SW480 (cell line): ENCODE measurements around the gene MAPRE2.
A peak's percentile ranks its signal among the peaks of the same experiment; 100 is the strongest.

ENCODE experiments used
- DNase-seq: peaks from one replicate; pipeline ENCODE4 v3.0.0-alpha.2; 2016; ENCODE audit warnings: low spot score

Gene MAPRE2

DNA sequence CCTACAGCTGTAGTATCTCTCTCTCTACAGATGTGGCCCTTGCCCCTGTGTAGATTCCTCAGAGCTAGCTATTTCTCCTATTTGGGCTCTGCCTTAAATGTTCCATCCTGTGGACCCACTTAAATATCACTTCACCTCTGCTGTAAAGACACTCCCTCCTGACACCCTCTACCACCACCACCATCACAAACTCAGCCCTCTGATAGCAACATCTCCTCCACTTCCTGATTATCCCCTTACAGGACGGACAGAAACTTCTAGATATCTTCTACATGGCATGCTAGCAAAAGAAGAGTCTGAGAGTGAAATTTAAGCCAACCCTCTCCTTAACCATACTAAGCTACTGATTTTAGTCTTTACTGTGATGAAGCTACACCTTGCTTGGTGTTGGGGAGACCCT is 3.2 kb upstream of the MAPRE2 start:
- no peak for DNase-seq

DNA sequence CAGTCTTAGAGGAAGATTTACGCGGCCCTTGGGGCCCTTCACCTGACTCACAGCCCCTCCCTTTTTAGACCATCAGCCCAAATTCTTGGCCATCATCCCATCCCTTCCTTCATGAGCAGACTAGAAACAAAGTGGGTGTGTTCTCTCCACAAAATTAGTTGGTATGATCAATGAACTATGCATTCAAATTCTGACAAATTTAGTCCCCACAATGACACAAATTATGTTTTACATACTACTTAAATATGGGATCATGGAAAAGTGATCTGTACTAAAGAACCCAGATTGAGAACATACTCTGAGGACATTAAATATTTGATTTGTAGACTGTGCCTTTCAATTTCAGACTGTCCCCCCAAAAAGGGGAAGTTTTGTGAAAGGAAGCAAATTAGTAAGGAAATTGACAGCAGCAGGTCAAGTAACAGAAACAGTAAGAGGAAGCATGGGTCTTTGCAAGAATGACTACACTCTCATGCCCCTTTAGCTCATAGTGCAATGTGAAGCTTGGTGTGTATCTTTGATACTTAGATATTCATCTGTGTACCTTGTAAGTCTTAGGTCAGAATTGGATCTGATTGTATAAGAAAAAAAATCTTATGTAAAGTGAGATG is 2.2 kb upstream of the MAPRE2 start:
- no peak for DNase-seq

GRCh38 chr18:35040638-35040987 is 600 bp upstream of the MAPRE2 start:
- no peak for DNase-seq

DNA sequence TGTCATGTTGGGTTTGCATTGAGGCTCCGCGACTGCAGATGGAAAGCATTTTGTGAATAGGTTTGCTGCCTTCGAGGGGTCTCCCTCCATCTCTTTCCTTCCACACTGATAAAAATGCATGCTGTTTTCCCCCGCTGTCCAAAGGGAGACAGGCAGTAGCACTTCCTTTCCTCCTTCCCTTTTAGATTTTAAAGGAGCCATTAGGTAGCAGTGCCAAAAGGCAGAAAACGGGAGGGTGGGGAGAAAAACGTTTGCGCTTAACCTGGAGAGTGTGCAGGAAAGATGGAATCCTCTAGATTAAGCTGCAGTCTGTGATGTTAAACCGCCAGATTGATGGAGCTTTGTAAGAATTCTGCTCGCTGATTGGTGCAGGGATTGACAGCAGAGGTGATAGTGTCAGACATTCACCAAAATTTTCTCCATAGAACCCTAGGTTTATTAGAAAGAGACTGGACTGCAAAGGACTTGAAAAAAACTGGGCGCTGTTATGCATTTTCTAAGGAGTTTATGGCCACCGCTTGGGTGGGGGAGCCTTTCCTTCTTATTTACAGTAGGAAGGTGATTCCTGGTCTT is 688 bp downstream of the MAPRE2 start:
- peak; percentile 17 for DNase-seq

- peak; percentile 1 for DNase-seq
These were observed 1.3 kb downstream of the MAPRE2 start for GRCh38 chr18:35042389-35043071.

DNA sequence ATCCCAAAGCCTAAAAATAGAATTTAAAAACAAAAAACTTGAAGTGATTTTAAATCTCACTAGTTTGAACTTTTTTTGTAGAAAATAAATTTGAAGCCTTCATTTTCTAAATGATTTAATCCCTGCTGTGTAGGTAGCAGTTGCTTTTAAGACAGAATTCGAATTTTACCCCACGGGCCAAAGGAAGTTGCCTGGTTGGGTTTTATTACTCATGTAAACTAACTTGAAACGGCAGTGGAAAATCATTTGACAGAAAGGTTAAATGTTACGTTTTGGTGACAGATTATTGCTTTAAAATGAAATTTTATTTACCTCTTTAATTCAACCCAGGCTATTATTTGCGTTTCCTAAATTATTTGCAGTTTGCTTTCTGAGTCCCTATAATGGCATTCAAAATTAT is 2.0 kb downstream of the MAPRE2 start:
- no peak for DNase-seq

GRCh38 chr18:35045121-35045520 is 3.9 kb downstream of the MAPRE2 start:
- no peak for DNase-seq

GRCh38 chr18:35045806-35046205 is 4.6 kb downstream of the MAPRE2 start:
- no peak for DNase-seq

DNA sequence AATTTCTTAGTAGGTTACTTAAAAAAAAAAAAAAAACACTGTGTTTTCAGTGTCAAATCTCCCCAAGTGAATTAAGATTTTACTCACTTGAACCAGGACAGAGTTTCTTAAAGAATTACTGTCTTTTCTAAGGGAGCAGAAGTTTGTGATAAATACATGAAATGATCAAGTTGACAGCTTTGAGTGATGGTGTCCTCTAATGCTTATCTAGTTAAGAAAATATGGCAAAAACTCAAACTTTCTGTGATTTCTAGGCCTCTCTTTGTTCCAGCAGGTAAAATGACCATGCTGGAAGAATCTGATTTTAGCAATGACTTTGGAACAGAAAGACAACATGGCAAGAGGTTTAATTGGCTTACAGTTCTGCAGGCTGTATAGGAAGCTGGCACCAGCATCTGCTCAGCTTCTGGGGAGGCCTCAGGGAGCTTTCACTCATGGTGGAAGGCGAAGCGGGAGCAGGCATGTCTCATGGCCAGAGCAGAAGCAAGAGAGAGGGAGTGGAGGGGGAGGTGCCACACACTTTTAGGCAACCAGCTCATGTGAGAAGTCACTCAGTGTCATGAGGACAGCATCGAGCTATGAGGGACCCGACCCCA is 6.6 kb downstream of the MAPRE2 start:
- no peak for DNase-seq

DNA sequence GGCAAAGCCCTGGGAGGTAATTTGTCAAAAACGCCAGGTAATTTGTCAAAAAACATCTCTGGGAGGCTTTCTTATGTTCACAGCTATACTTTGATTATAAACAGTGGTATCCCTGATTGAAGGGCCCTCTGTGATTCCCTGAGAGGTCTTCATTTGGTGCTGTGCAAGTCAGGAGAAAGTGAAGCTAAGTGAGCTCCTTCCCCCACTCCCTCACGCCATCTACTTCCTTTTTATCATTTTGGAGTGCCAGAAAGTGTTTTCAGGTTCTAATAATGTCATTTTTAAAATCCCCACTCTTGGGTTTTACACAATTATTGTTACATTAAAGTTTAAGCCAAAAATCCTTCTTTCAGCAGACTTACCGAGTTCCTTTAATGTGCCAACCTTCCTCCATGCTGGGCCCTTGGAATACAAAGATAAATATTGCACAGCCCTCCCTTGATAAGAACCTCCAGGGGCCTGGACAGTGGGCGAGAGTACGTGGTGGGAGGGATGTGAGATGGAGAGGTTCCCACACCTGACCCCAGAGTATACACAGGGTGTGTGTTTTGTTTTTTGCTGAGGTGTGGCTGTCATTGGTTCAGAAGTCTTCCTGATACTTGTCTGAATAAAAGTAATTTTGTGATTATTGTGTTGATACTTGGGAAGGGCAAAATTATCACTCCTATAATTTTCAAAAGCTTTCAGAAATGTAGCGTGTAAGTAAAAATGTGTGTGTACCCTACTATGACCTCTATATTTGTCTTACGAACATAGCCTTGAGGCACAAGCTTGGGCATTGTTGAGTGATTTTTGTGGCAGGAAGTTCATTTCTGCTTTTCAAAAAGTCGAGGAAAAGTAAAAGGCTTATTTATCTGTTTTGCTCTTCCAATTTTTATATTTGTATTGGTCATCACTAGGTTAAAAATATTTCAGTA is 8.2 kb downstream of the MAPRE2 start:
- no peak for DNase-seq

GRCh38 chr18:35050028-35050546 is 8.9 kb downstream of the MAPRE2 start:
- no peak for DNase-seq

GRCh38 chr18:35050705-35051195 is 9.5 kb downstream of the MAPRE2 start:
- no peak for DNase-seq

DNA sequence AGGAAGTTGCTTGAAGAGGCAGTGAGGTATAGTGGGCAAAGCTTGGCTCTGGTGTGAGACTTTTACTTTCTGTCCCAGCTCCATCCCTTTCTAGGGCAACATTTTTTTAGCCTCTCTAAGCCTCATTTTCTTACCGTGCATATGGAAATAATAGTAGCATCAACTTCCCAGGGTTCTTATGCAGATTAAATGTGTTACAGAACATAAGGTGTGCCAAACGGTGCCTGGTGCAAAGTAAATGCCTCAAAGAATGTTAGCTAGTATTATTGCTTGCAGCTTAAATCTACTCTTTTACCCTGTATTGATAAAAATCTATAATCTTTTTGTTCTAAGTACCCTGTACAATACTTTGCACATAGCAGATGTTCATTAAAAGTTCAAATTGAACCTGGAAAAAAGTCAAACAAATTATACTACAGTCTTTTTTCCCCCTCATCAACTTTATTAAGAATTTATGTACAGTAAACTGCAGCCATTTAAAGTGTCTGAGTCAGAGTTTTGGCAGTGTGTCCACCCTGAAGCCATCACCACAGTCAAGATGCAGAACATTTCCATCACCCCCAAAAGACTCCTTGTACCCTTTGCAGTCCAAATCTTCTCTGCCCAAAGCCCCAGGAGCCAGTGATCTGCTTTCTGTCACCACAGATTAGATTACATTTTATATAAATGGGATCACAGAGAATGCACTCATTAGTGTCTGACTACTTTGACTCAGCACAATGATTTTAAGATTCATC is 10.6 kb downstream of the MAPRE2 start:
- DNase-seq = no peak

DNA sequence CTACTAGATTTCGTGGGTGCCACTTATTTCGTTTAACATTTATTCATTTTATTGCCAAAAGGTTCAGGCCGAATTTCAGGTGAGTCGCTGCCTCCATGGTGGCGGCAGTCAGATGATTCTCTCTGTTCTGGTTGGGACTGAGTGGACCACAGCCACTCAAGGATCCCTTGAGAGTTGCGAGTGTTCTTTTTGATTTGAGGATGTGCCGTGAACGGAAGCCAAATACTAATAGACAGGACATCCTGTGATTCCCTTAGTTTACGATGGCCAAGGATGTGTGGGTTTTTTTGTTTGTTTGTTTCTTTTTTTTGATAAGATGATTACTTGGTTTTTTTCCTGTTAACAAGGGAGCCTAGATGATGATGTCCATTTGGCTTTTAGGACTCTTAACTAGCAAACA is 13.2 kb downstream of the MAPRE2 start:
- no peak for DNase-seq

DNA sequence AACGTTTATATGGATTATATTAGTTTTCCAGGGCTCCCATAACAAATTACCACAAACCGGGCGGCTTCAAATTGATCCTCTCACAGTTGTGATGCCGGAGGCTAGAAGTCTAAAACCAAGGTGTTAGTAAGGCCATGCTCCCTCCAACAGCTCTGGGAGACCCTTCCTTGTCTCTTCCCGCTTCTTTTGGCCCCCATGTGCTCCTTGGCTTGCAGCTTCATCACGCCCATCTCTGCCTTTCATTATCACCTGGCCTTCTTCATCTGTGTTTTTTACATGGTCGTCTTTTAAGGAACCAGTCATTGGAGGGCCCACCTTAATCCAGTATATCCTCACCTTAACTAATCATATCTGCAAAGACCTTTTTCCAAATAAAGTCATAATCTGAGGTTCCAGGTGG is 13.9 kb downstream of the MAPRE2 start:
- DNase-seq = no peak

- no peak for DNase-seq
These were observed 14.5 kb downstream of the MAPRE2 start for GRCh38 chr18:35055726-35056125.

DNA sequence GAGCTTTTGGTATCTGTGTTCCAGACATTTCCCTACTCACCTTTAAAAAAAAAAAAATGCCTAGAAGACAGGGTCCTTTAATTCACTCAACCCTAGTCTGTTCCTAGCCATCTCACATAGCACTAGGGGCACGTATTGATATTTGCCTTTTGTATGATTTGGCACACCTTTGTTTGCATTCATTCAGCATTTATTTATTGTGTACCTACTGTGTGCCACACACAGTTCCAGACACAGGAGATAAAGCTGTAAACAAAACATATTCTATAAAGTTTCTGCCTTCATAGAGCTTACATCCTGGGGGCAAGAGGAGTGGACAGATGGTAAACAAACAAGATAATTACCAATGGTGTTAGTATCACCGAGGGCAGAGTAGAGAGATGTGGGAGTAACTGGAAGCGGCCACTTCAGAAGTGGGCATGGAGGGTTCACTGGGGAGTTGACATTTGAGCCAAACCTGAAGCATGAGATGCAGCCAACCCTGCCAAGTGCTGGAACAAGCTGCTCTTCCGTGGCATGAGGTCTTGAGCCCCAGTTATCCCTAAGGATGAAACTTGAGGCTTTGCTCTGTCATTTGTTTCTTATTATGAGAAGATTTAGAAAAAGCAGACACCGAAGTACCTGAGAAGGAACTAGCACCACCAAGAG is 18.2 kb downstream of the MAPRE2 start:
- no peak for DNase-seq

DNA sequence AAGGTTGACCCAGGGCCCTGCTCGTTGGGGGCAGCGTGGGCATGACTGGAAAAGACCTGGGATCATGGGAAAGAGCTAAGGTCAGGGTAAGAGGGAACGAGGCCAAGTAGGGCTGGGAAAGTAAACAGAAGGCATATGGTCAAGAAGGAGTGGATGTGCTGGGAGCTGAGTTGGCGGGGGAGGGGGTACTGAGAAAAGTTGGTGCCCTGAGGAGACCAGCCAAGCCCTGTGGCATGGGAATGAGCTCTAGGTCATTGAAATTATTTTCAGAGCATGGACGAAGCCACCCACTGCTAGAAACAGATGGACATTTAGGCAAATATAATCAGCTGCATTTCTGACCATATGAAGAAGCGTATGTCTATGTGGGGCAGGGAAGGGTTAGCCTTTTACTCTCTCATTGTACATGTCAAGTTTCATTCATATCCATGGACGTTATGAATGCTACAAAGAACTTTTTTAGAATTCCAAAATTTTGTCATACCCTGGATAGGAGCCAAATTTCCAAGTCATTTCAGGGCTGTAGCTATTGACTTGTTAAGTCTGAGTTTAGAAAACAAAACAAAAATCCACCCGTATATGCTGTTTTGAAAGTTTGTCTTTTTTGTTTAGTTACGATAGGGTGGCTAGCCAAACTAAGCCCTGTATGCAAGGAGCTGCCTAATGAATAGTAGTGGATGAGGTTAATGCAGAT is 19.1 kb downstream of the MAPRE2 start:
- DNase-seq = no peak

GRCh38 chr18:35061336-35061735 is 20.1 kb downstream of the MAPRE2 start:
- no peak for DNase-seq

DNA sequence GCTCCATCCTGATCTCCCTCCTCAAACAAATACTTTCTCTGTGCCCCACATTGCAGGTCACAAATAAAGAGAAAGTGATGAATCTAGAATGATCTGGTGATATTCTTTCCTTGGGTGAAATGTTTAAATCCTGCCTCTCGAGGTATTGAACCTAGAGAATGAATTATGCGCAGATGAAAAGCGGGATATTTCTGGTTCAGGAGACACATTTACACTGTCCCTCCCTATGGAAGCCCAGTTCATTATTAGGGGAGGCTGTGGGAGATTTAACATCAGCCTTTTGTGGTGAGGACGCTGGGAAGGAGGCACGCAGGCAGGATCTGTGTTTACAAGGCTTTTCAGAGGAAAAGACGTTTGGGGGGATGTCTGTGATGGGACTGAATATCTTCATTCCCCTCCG is 20.6 kb downstream of the MAPRE2 start:
- DNase-seq = no peak
